ENCODE measurements around the gene SYDE1.
"Not testable (repeated sequence)": the region's sequence is repeated elsewhere in the genome, so short reads cannot be mapped to it uniquely, and the experiment has no call there.

Gene SYDE1, protein sequence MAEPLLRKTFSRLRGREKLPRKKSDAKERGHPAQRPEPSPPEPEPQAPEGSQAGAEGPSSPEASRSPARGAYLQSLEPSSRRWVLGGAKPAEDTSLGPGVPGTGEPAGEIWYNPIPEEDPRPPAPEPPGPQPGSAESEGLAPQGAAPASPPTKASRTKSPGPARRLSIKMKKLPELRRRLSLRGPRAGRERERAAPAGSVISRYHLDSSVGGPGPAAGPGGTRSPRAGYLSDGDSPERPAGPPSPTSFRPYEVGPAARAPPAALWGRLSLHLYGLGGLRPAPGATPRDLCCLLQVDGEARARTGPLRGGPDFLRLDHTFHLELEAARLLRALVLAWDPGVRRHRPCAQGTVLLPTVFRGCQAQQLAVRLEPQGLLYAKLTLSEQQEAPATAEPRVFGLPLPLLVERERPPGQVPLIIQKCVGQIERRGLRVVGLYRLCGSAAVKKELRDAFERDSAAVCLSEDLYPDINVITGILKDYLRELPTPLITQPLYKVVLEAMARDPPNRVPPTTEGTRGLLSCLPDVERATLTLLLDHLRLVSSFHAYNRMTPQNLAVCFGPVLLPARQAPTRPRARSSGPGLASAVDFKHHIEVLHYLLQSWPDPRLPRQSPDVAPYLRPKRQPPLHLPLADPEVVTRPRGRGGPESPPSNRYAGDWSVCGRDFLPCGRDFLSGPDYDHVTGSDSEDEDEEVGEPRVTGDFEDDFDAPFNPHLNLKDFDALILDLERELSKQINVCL

DNA sequence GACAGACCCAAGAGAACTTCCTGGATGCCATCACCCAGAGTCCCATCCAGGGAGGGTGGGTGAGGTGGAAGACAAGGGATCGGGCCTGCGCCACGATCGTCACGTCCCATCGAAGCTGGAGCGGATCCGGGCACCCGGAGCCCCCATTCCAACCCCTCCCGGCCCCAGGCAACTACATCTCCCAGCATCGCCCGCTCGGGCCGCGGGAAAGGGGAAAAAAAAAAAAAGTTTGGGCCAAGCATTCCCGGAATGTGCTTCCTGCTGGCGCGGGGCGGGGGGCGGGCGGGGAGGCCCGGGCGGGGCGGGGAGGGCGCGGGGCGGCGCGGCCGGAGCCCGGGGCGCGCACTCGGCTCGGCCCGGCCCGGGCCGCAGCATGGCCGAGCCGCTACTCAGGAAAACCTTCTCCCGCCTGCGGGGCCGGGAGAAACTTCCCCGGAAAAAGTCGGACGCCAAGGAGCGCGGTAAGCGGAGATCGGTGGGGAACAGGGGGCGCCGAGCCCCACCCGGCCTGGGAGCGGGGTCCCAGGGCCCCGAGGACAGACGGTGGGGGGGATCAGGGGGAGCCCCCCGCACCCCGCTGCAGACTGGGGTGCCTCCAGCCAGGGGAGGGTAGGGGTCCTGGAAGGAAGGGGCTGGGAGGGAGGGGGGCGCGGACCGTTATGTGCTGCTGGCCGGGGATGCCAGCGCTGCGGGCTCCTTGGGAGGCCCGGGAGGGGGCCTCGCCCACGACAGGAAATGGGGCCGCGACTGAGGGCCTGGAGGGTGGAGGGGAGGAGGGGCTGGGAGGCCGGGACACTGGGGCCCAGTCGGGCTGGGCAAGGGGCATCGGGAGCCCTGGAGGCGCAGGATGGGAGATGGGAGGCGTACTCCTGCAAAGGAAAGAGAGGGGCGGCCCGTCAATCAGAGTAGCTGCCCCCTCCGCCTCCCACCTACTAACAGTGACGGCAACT is at the start of gene SYDE1:
SYDE1 (plus strand) TSS at position 341 of the 950 bp plus-strand sequence; CDS start at position 374, 33 bp downstream.
- DNase-seq (ENCODE audit: low read depth), result no peak

DNA sequence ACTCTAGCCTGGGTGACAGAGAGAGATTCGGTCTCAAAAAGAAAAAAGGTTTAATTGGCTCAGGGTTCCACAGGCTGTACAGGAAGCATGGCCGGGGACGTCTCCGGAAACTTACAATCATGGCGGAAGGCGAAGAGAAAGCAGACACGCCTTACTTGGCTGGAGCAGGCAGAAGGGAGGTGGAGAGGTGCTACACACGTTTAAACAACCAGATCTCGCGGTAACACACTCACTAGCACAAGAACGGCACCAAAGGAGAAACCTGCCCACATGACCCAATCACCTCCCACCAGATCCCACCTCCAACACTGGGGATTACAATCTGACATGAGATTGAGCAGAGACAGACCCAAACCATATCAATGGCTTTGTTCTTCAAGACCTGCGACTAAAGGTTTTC is 45.2 kb upstream of the SYDE1 start:
- DNase-seq (ENCODE audit: low read depth), result no peak

DNA sequence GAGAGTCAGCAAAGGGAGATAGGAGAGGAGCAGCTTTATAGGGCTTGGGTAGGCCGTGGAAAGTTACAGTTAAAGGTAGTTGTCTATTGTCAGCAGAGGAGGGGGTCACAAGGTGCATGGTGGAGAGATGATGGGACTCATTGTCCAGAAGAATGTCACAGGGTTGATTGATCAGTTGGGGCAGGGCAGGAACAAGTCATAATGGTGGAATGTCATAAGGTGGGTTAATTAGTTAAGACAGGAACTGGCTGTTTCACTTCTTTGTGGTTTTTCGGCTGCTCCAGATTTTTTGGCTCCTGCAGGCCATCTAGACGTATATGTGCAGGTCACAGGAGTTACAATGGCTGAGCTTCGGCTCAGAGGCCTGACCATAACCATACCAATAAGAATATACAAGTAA is 36.8 kb upstream of the SYDE1 start:
- not testable (repeated sequence) for DNase-seq (ENCODE audit: low read depth)

DNA sequence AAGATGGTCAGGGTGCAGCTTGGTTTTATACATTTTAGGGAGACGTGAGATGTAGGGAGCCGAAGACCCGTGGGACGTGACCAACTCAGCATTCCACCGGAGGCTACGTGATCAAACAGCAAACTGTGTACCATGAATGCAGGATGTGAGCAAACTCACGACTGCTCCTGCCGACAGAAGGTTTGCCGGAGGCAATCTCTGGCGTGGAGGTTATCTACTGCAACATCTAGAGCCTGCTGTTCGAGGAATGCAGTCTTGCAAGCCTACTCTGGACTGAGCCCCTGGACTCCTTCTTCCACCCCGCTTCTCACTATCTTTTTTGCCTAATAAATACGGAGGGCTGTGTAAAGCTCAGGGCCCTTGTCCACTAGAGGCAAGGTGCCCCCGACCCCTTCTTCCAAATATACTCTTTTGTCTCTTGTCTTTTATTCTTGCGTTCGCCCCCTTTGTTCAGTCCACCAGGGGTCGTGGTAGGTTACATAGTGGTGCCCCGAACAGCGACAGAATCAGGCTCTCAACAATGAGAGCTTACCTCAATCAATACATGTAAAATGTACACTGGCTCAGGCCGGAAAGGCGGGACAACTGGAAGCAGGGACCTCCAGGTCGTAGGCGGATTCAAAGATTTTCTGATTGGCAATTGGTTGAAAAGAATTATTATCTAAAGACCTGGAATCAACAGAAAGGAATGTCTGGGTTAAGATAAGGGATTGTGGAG is 34.1 kb upstream of the SYDE1 start:
- DNase-seq (ENCODE audit: low read depth), result no peak

DNA sequence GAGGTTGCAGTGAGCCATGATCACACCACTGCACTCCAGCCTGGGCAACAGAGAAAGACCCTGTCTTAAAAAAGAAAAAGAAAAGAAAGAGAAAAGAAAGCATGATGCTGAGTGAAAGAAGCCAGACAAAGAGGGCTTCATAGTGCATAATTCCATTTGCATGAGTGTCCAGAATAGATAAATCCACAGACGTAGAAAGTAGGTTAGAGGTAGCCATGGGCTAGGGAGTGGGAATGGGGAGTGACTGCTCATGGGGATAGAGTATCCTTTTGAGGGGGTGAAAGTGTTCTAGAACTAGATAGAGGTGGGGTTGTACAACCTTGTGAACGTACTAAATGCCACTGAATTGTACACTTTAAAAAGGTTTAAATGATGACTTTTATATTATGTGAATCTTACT is 32.8 kb upstream of the SYDE1 start:
- no peak for DNase-seq (ENCODE audit: low read depth)

DNA sequence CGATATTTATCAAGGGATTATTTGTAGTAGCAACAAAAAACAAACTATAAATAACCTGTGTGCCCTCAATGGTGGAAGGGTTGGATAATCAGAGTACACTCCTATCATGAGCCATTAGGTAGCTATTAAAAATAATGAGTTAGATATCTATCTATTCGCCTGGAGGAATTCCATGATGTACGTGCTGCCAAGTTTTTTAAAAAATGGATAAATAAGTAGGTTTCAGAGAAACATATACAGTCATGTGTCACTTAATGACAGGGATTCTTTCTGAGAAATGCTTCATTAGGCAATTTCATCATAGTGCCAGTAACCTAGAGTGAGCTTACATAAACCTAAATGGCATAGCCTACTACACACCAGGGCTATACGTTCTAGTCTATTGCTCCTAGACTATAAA is 31.4 kb upstream of the SYDE1 start:
- DNase-seq (ENCODE audit: low read depth), result no peak

DNA sequence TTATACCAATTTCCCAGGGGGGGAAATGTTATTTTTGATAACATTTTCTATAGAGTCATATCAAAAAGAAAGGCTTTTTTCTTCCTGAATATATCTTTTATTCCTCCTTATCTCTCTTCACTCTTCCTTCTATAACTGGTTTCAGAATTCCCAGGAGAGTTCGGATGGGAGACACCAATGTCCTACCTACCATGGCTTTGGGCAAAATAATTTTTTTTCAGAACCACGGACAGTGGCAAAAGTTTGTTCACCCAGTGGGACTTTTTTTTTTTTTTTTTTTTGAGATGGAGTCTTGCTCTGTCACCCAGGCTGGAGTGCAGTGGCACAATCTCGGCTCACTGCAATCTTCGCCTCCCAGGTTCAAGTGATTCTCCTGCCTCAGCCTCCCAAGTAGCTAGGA is 27.2 kb upstream of the SYDE1 start:
- DNase-seq (ENCODE audit: low read depth), result not testable (repeated sequence)

DNA sequence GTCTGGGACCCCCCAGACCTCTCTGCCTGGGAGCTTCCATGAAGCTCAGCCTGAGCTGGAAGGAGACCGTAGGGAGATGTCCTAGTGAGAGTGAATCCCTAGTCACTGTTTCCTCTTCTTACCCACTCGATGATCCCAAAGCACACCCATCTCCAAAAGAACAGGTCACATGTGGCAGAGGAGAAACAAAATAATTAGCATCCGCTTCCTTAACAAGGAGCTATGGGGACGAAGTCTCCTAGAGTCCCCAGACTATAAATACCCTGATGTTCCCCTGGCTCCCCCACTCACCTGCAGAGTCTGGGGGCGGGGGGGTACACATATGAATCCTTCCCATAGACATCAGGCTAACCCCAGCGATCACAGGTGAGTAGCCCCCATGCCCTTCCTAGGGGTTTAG is 25.3 kb upstream of the SYDE1 start, which contains the start of gene OR1I1:
OR1I1 (plus strand) TSS at position 301 of the 400 bp plus-strand sequence. CDS start 4,855 bp downstream, outside the sequence.
- DNase-seq (ENCODE audit: low read depth), result no peak

DNA sequence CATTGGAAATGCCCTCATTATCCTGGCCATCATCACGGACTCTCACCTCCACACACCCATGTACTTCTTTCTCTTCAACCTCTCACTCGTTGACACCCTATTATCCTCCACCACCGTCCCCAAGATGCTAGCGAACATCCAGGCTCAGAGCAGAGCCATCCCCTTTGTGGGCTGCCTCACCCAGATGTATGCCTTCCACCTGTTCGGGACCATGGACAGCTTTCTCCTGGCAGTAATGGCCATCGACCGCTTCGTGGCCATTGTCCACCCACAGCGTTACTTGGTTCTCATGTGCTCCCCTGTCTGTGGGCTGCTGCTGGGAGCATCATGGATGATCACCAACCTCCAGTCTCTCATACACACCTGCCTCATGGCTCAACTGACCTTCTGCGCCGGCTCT is 20.0 kb upstream of the SYDE1 start:
- DNase-seq (ENCODE audit: low read depth), result no peak

DNA sequence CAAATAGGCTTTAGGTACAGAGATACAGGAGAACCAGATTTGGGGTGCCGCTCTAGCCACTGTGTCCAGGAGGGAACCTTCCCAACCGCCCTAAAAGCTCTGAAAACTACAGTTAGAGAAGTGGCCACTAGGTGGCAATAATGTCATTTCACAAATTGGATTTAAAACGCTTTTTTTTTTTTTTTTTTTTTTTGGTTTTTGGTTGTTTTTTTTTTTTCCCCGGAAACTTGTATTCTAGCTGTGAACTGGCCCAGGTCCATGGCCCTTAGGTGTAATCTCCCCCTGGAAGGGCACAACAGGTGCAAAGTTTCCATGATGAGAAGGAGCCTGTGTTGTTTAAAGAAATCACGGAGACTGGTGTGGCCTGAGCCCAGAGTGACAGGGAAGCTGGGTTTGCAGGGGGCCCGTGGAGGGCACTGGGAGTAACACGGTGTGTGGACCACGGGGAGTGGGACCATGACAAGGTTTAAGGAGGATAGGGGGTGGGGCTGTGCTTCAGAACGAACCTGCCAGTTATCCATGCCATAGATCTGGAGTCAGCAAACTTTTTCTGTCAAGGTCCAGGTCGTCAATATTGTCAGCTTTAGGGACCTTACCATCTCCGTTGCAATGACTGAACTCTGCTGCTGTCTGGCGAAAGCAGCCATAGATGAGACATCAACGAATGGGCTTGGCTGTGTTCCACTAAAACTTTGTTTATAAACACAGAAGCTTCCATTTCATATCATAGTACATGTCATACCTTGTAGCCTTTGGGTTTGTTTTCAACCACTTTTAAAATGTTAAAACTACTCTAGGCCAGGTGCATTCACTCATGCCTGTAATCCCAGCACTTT is 15.1 kb upstream of the SYDE1 start:
- DNase-seq (ENCODE audit: low read depth), result peak; percentile 31

DNA sequence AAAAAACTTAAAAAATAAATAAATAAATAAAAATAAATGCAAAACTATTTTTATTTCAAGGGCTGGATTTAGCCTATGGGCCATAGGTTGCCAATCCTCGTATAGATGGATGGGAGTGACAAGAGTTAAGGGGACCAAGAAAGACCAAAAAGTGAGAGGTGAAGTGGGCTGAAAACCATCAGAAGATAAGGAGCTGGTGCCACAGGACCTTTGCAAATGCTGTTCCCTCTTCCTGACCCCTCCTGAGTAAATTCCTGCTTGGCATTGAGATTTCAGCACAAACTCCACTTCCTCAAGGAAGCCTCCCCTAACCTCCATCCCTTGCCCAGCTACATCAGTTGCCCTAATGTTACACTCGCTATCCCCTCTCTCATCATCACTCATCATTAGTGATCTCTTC is 14.2 kb upstream of the SYDE1 start:
- no peak for DNase-seq (ENCODE audit: low read depth)

DNA sequence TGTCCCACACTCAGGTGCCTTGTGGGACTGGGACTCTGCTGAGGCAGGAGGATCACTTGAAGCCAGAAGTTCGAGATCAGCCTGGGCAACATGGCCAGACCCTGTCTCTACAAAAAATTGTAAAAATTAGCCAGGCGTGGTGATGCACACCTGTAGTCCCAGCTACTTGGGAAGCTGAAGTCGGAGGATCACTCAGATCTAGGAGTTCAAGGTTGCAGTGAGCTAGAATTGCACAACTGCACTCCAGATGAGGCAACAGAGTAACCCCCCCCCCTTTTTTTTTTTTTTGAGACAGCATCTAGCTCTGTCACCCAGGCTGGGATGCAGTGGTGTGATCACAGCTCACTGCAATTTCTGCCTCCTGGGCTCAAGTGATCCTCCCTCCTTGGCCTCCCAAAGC is 11.0 kb upstream of the SYDE1 start:
- no peak for DNase-seq (ENCODE audit: low read depth)

DNA sequence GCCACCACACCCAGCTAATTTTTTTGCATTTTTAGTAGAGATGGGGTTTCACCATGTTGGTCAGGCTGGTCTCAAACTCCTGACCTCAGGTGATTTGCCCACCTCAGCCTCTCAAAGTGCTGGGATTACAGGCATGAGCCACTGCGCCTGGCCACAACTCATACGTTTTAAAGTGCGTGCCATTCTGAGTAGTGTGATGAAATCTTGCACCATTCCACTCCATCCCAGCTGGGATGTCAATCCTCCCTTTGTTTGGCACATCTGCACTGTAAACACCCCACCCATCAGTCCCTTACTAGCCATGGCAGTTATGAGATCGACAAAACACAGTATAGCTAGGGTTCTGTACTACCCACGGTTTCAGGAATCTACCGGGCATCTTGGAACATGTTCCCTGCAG is 9.2 kb upstream of the SYDE1 start:
- not testable (repeated sequence) for DNase-seq (ENCODE audit: low read depth)

DNA sequence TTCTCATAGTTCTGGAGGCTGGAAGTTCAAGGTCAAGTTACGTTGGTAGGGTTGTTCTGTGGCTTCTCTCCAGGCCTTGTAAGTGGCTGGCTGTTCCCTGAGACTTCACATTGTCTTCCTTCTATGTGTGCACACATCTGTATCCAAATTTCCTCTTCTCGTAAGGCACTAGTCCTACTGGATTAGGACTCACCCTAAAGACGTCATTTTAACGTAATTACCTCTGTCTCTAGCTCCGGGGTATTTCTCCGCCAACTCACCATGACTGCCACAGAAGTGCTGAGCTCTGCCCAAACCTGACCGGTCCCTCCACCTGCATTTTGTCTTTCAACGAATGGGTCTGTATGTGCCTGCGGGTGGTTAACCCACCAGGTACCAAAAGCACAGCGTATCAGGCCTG is 8.7 kb upstream of the SYDE1 start:
- no peak for DNase-seq (ENCODE audit: low read depth)

DNA sequence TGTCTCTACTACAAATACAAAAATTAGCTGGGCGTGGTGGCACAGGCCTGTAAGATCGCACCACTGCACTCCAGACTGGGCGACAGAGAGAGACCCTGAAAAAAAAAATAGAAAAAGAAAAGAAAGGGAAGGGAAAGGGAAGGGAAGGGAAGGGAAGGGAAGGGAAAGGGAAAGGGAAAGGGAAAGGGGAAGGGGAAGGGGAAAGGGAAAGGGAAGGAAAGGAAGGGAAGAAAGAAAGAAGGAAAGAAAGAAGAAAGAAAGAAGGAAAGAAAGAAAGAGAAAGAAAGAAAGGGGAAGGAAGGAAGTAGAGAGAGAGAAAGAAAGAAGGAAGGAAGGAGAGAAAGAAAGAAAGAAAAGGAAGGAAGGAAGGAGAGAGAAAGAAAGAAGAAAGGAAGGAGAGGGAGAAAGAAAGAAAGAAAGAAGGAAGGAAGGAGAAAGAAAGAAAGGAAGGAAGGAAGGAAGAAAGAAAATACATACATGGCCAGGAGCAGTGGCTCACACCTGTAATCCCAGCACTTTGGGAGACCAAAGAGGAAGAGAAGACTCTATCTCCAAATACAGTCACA is 8.1 kb upstream of the SYDE1 start:
- DNase-seq (ENCODE audit: low read depth), result no peak

DNA sequence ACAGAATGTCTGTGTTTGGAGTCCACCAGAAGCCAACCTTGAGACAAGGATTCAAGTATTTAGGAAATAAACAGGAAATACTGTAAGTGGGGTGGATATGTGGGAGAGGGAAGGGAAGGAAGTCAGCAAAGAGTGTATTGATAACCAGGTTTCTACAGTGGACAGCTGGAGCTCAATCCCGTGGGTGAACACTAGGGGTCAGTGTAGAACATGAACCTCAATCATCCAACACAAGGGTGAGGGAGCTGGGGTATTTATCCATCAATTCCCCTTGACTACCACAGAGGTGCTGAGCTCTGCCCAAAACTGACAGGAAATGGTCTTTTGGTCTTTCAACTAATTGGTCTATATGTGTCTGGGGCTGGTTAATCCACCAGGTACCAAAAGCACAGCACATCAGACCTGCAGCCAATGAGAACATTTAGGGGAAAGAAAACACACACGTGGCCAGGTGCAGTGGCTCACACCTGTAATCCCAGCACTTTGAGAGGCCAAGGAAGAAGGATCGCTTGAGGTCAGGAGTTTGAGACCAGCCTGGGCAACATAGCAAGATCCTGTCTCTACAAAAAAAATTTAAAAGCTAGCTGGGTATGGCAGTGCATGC is 5.6 kb upstream of the SYDE1 start:
- peak; percentile 38 for DNase-seq (ENCODE audit: low read depth)

DNA sequence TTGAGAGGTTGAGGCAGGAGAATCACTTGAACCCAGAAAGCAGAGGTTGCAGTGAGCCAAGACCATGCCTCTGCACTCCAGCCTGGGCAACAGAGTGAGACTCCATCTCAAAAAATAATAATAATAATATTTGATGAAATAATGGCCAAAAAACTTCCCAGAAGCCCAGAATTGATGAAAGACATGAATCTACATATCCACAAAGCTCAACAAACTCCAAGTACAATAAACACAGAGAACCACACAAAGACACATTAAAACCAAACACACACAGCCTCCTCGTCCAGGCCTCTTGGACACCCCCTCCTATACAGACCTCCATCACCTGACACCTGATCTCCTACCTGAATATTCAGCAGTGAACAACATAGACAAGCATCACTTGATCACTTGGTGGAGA is 3.2 kb upstream of the SYDE1 start:
- no peak for DNase-seq (ENCODE audit: low read depth)

DNA sequence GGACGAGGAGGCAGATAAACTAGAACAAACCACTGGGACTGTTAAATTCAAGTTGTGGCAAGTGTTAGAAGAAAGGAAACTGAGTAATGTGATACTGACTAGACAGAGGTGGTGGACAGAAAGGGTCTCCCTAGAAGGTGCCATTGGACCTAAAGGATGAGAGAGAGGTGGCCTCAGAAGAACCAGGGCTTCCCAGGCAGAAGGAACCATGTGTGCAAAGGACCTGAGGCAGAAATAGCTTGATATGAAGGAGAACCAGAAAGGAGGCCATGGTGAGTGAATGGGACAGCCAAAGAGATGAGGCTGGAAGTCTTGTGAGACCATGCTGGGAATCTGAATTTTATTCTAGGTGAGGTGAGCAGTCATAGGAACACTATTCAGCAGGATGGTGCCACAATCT is 2.8 kb upstream of the SYDE1 start:
- DNase-seq (ENCODE audit: low read depth), result no peak

DNA sequence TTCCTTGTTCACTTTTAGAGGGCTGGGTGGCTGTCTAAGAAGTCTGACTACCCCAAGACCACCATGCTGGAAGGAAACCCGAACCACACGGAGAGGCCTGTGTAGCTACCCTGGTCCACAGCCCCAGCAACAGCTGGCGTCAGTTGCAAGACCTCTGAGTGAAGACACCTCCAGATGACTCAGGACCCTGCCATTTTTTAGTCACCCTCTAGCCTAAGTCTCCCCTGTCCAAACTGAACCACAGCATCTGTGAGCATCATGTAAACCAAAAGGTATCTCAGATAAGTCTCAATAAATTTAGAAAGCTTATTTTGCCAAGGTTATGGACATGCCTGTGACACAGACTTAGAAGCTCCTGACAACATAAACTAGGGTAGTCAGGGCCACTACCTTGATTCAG is 2.2 kb upstream of the SYDE1 start:
- no peak for DNase-seq (ENCODE audit: low read depth)

Data from activated gamma-delta T cell treated with anti-CD3 and anti-CD28 coated beads, Interleukin-2, amount 50 U/mL, for 16 hours (primary cell).